Stomach (tissue), 4 donors: ENCODE measurements around the gene TRIM2.

ENCODE experiments used
- POLR2A ChIP-seq, 4 donors: fragments of 450-650 bp; IDR thresholded peaks; one replicate each; pipeline ENCODE4 v1.6.1; 2016; ENCODE audit warnings: antibody characterized with exemption in 4 of 4, control low read depth in 2 of 4, mild to moderate bottlenecking in 1 of 4, moderate library complexity in 1 of 4
- TF ChIP-seq, protein P1 (sequence below), 7 experiments: fragments of 450-650 bp in 4 of 7; fragments of 200-600 bp in 3 of 7; sonication (generic) in 3 of 7; IDR thresholded peaks; one replicate each; pipeline ENCODE4 v1.5.1; 2016 to 2019; ENCODE audit warnings: antibody characterized with exemption in 7 of 7, control low read depth in 2 of 7, mild to moderate bottlenecking in 1 of 7

DNA sequence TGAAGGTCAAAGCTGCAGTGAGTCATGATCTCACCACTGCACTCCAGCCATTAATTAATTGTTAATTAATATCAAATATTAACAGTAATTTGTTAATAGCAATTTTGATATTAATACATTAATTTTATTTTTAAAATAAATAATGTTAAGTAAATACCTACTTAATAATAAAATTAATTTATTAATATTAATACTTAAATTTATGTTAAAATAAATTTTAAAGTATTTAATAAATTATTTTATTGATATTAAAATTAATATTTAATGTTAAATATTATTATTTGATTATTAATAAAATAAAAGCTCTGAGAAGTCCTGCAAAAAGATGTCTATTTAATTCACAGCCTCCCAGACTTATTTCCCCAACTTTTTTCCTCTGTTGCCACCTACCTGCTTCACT is 25.1 kb upstream of the TRIM2 start:
- TF ChIP-seq, protein P1, sequence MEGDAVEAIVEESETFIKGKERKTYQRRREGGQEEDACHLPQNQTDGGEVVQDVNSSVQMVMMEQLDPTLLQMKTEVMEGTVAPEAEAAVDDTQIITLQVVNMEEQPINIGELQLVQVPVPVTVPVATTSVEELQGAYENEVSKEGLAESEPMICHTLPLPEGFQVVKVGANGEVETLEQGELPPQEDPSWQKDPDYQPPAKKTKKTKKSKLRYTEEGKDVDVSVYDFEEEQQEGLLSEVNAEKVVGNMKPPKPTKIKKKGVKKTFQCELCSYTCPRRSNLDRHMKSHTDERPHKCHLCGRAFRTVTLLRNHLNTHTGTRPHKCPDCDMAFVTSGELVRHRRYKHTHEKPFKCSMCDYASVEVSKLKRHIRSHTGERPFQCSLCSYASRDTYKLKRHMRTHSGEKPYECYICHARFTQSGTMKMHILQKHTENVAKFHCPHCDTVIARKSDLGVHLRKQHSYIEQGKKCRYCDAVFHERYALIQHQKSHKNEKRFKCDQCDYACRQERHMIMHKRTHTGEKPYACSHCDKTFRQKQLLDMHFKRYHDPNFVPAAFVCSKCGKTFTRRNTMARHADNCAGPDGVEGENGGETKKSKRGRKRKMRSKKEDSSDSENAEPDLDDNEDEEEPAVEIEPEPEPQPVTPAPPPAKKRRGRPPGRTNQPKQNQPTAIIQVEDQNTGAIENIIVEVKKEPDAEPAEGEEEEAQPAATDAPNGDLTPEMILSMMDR (IDR thresholded peaks at IDR 0.05), result no peak
- TF ChIP-seq POLR2A (IDR thresholded peaks at IDR 0.05), result no peak
